ENCODE data around the gene SHISAL1.

SHISAL1 gene

GRCh38 chr22:44276041-44276440, 36.7 kb downstream of the SHISAL1 start:
- DNase-seq: no peak

GRCh38 chr22:44275631-44275995, 37.1 kb downstream of the SHISAL1 start:
- DNase-seq: no peak

GRCh38 chr22:44274918-44275630, 37.7 kb downstream of the SHISAL1 start:
- no peak for DNase-seq

- DNase-seq: no peak
These were observed 39.6 kb downstream of the SHISAL1 start for GRCh38 chr22:44273175-44273574.

- DNase-seq: no peak
These were observed 40.4 kb downstream of the SHISAL1 start for GRCh38 chr22:44272401-44272771.

GRCh38 chr22:44271732-44272400, 40.9 kb downstream of the SHISAL1 start:
- no peak for DNase-seq

GRCh38 chr22:44271010-44271500, 41.7 kb downstream of the SHISAL1 start:
- no peak for DNase-seq

GRCh38 chr22:44270556-44270880, 42.2 kb downstream of the SHISAL1 start:
- no peak for DNase-seq

GRCh38 chr22:44269757-44270555, 42.8 kb downstream of the SHISAL1 start:
- no peak for DNase-seq

GRCh38 chr22:44269117-44269498, 43.6 kb downstream of the SHISAL1 start:
- no peak for DNase-seq

GRCh38 chr22:44268431-44269116, 44.2 kb downstream of the SHISAL1 start:
- DNase-seq: no peak

- no peak for DNase-seq
These were observed 44.9 kb downstream of the SHISAL1 start for GRCh38 chr22:44267856-44268255.

- no peak for DNase-seq
These were observed 45.7 kb downstream of the SHISAL1 start for GRCh38 chr22:44266796-44267760.

GRCh38 chr22:44263547-44263946, 49.2 kb downstream of the SHISAL1 start:
- DNase-seq: no peak

GRCh38 chr22:44261861-44262595, 50.7 kb downstream of the SHISAL1 start:
- DNase-seq: no peak

- DNase-seq: no peak
These were observed 51.4 kb downstream of the SHISAL1 start for GRCh38 chr22:44261164-44261860.

- no peak for DNase-seq
These were observed 52.3 kb downstream of the SHISAL1 start for GRCh38 chr22:44260216-44261035.

GRCh38 chr22:44259366-44260215, 53.2 kb downstream of the SHISAL1 start:
- no peak for DNase-seq
